HepG2 (cell line): ENCODE data around the gene ZNF30. TPM values are rescaled to one million over a fixed set of nuclear protein-coding genes. Genes with fewer than 3 reads are reported as not detected.

Experiments
- ATAC-seq: fragments of 200-7000 bp; cut with Tn5 transposase; 3 replicates; pipeline ENCODE4 v1.9.1; 2020; ENCODE audit warnings: mild to moderate bottlenecking, moderate library complexity
- BruUV-seq: library from RNA; stranded (reverse); fragments of 400-500 nt; replicated peaks from 2 replicates; lab custom pipeline; 2021; lab: Mats Ljungman, UMichigan
- CTCF ChIA-PET: fragments of 300-600 bp; formaldehyde crosslinking; extraction: SDS; loops from one replicate; lab custom pipeline; 2021; ENCODE audit warnings: low total read pairs, inconsistent platforms, low intra/inter-chr PET ratio; lab: Yijun Ruan, JAX
- POLR2A ChIA-PET: fragments of 350-600 bp; sonication (Branson Sonifier 250); formaldehyde crosslinking; loops from one replicate; lab custom pipeline; 2020; ENCODE audit warnings: antibody characterized with exemption, inconsistent platforms; lab: Yijun Ruan, JAX
- DNase-seq: peaks from one replicate; pipeline ENCODE4 v3.0.0-alpha.2; 2015; ENCODE audit warnings: low spot score
- FAIRE-seq: peaks from 3 replicates; lab custom pipeline; 2011; peaks lifted over from hg19 to GRCh38; lab: Jason Lieb, UNC
- H2AFZ ChIP-seq: one replicate; pipeline ENCODE4 v1.6.1; 2011; ENCODE audit warnings: low read length, inconsistent platforms
- H3K27ac ChIP-seq: fragments of 300-600 bp; 3 replicates; pipeline ENCODE4 v1.8.0; 2011; ENCODE audit warnings: mixed run types, mild to moderate bottlenecking, mixed read lengths, low read length, inconsistent platforms; ENCODE audit not compliant: insufficient read depth; ENCODE audit errors: extremely low read length
- H3K27me3 ChIP-seq, 2 experiments: fragments of 200-600 bp in 1 of 2; 2 replicates in 1 of 2; 3 replicates in 1 of 2; pipeline versions ENCODE4 v1.6.0 to v1.8.0; 2011; ENCODE audit warnings: low read length in 2 of 2, mild to moderate bottlenecking in 2 of 2, moderate library complexity in 2 of 2, inconsistent platforms in 1 of 2; ENCODE audit not compliant: insufficient read depth in 2 of 2, control insufficient read depth in 1 of 2
- H3K36me3 ChIP-seq, 2 experiments: fragments of 200-600 bp in 1 of 2; replicated peaks in 1 of 2; 2 replicates in 1 of 2; 3 replicates in 1 of 2; pipeline versions ENCODE4 v1.5.1 to v1.8.0; 2011; ENCODE audit warnings: low read length in 2 of 2, inconsistent platforms in 1 of 2; ENCODE audit not compliant: insufficient read depth in 2 of 2, control insufficient read depth in 1 of 2
- H3K4me1 ChIP-seq: 2 replicates; pipeline ENCODE4 v1.5.1; 2012; ENCODE audit warnings: low read length, inconsistent platforms; ENCODE audit not compliant: insufficient read depth
- H3K4me2 ChIP-seq: 2 replicates; pipeline ENCODE4 v1.6.0; 2011; ENCODE audit warnings: low read depth, low read length, inconsistent platforms
- H3K4me3 ChIP-seq, 3 experiments: fragments of 200-600 bp in 1 of 3; sonication (generic), shearing (Covaris generic) in 1 of 3; replicated peaks in 1 of 3; 2 replicates each; pipeline ENCODE4 v1.5.1; 2011 to 2016; ENCODE audit warnings: low read length in 3 of 3, inconsistent platforms in 2 of 3, low read depth in 2 of 3, mild to moderate bottlenecking in 2 of 3, control low read depth in 1 of 3, mixed read lengths in 1 of 3; ENCODE audit not compliant: insufficient read depth in 1 of 3
- H3K79me2 ChIP-seq: one replicate; pipeline ENCODE4 v1.6.1; 2011; ENCODE audit warnings: low read length, inconsistent platforms; ENCODE audit not compliant: insufficient read depth
- H3K9ac ChIP-seq: 2 replicates; pipeline ENCODE4 v1.6.0; 2011; ENCODE audit warnings: mild to moderate bottlenecking, low read depth, low read length, inconsistent platforms; ENCODE audit not compliant: insufficient read depth
- H3K9me3 ChIP-seq: 2 replicates; pipeline ENCODE4 v1.5.1; 2012; ENCODE audit warnings: mild to moderate bottlenecking, low read length
- H4K20me1 ChIP-seq: 2 replicates; pipeline ENCODE4 v1.6.0; 2011; ENCODE audit warnings: inconsistent platforms, mild to moderate bottlenecking, low read length, moderate library complexity; ENCODE audit not compliant: insufficient read depth
- MAFK ChIP-seq, 2 experiments: IDR thresholded peaks in 1 of 2; conservative IDR thresholded peaks in 1 of 2; 2 replicates each; pipeline ENCODE4 v1.6.1; 2011; ENCODE audit warnings: improper control_type of control experiment in 2 of 2, low read length in 2 of 2
- MIER3 ChIP-seq: IDR thresholded peaks from 2 replicates; pipeline ENCODE4 v1.6.1; 2016; ENCODE audit warnings: missing compliant biosample characterization, borderline replicate concordance
- NFE2L2 ChIP-seq: fragments of 150-350 bp; IDR thresholded peaks from 2 replicates; pipeline ENCODE4 v1.6.1; 2014; ENCODE audit warnings: low read length
- ZFP36 ChIP-seq: fragments of 150-350 bp; IDR thresholded peaks from 2 replicates; pipeline ENCODE4 v1.6.1; 2018; ENCODE audit warnings: borderline replicate concordance, low read length, low read depth; ENCODE audit not compliant: partially characterized antibody
- WGBS: methylation state at CpG from one replicate; pipeline ENCODE4 v1.1.6; 2017; ENCODE audit warnings: low lambda C conversion rate; 5-methylcytosine and 5-hydroxymethylcytosine counted together
- in situ Hi-C: cut with HindIII; loops from 2 replicates; pipeline ENCODE4 v1.10.0; 2017; ENCODE audit warnings: low pct_unique_long_range_greater_than_20kb; ENCODE audit not compliant: extremely low pct_ligation_motif_present
- intact Hi-C: fragments of 100-400 bp; cut with micrococcal nuclease; formaldehyde crosslinking; loops from one replicate; pipeline ENCODE4 v1.10.0; 2022; ENCODE audit not compliant: unreplicated experiment
- polyA plus RNA-seq, 8 experiments: library from polyadenylated mRNA; depleted of rRNA in 3 of 8; stranded (reverse) in 7 of 8; unstranded in 1 of 8; fragments of >200 nt; fragmentation: Illumina TruSeq in 4 of 8; extraction: Trizol in 4 of 8; gene quantifications; 2 replicates each; pipeline versions ENCODE4 v1.2.1 to v1.2.3, GENCODE V29; 2011 to 2016; ENCODE audit warnings: low read depth in 4 of 8, missing spikeins in 1 of 8, mixed read lengths in 1 of 8; ENCODE audit not compliant: insufficient read depth in 1 of 8
- total RNA-seq, 5 experiments: library from RNA; depleted of rRNA; stranded (reverse); fragments of >200 nt; fragmentation: Illumina TruSeq; extraction: Trizol; gene quantifications; 2 replicates each; pipeline ENCODE4 v1.2.3, GENCODE V29; 2016; ENCODE audit warnings: low read depth in 1 of 5
- TF ChIP-seq, protein P1 (sequence below): IDR thresholded peaks from 2 replicates; pipeline ENCODE4 v1.6.1; 2018; ENCODE audit warnings: missing genetic modification reagents, mild to moderate bottlenecking, missing compliant biosample characterization
- TF ChIP-seq, protein P2 (sequence below): sonication (generic); formaldehyde crosslinking; IDR thresholded peaks from 2 replicates; pipeline ENCODE4 v1.4.0; 2020; ENCODE audit warnings: missing genetic modification reagents, borderline replicate concordance

Gene ZNF30
- total and polyA plus RNA-seq, 2 of the 13 experiments (the other 11 are each of a cell fraction or from before 2014, with no cell fraction given), result 2.3 to 4.4 TPM

DNA sequence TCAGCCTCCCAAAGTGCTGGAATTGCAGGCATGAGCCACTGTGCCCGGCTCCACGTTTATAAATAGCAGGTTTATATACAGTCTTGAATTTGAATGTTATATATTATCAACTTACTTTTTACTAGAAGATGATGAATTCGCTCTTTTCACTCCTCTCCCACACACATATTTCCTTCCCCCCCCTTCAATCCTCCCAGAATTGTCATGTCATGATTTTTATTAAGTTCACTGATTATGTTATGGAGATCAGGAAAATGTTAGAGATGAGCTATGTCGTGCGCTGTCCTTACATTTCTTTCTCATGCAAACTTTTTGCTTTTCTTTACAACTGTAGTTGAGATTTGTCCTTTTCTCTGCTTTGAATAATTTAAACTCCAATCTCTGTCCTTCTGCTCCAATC is 55.6 kb downstream of the ZNF30 start:
- TF ChIP-seq ZFP36, result no peak
- peak; percentile 12; the same call in 1 of the 2 replicates for TF ChIP-seq NFE2L2
- TF ChIP-seq, protein P1, sequence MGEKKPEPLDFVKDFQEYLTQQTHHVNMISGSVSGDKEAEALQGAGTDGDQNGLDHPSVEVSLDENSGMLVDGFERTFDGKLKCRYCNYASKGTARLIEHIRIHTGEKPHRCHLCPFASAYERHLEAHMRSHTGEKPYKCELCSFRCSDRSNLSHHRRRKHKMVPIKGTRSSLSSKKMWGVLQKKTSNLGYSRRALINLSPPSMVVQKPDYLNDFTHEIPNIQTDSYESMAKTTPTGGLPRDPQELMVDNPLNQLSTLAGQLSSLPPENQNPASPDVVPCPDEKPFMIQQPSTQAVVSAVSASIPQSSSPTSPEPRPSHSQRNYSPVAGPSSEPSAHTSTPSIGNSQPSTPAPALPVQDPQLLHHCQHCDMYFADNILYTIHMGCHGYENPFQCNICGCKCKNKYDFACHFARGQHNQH (CRISPR knock-in tag), result no peak
- no peak for TF ChIP-seq MIER3 (CRISPR knock-in tag)
- peak in 1 of 2 experiments; percentile 18; a peak in 1 of 4 replicates for TF ChIP-seq MAFK (conservative IDR thresholded peaks at IDR 0.05 in 1 of 2, IDR thresholded peaks at IDR 0.05 in 1 of 2; ENCODE audit: low read length in 2 of 2)
- TF ChIP-seq, protein P2, sequence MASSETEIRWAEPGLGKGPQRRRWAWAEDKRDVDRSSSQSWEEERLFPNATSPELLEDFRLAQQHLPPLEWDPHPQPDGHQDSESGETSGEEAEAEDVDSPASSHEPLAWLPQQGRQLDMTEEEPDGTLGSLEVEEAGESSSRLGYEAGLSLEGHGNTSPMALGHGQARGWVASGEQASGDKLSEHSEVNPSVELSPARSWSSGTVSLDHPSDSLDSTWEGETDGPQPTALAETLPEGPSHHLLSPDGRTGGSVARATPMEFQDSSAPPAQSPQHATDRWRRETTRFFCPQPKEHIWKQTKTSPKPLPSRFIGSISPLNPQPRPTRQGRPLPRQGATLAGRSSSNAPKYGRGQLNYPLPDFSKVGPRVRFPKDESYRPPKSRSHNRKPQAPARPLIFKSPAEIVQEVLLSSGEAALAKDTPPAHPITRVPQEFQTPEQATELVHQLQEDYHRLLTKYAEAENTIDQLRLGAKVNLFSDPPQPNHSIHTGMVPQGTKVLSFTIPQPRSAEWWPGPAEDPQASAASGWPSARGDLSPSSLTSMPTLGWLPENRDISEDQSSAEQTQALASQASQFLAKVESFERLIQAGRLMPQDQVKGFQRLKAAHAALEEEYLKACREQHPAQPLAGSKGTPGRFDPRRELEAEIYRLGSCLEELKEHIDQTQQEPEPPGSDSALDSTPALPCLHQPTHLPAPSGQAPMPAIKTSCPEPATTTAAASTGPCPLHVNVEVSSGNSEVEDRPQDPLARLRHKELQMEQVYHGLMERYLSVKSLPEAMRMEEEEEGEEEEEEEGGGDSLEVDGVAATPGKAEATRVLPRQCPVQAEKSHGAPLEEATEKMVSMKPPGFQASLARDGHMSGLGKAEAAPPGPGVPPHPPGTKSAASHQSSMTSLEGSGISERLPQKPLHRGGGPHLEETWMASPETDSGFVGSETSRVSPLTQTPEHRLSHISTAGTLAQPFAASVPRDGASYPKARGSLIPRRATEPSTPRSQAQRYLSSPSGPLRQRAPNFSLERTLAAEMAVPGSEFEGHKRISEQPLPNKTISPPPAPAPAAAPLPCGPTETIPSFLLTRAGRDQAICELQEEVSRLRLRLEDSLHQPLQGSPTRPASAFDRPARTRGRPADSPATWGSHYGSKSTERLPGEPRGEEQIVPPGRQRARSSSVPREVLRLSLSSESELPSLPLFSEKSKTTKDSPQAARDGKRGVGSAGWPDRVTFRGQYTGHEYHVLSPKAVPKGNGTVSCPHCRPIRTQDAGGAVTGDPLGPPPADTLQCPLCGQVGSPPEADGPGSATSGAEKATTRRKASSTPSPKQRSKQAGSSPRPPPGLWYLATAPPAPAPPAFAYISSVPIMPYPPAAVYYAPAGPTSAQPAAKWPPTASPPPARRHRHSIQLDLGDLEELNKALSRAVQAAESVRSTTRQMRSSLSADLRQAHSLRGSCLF (CRISPR knock-in tag), result no peak
- TF ChIP-seq, all 625 proteins: peak for 2
- POLR2A ChIA-PET, result no interaction called here
- Histone ChIP-seq H4K20me1 (no peaks in the 10 kb centered on the region), H2AFZ (no peak overlapping the region), H3K4me1 (peaks cover 29% of the 10 kb centered on the region), H3K79me2 (no peaks in the 10 kb centered on the region), H3K9me3 (peaks cover 2% of the 10 kb centered on the region), H3K9ac (no peak overlapping the region), H3K27me3 (peaks cover 0 to 3% of the 10 kb centered on the region in 2 experiments; a peak in 2 of 5 replicates), H3K27ac (no peak overlapping the region), H3K36me3 (no peaks in the 10 kb centered on the region), H3K4me3 (no peak overlapping the region), H3K4me2 (no peak overlapping the region)
- CTCF ChIA-PET, result no interaction called here
- DNase-seq (no peak), FAIRE-seq (no peak), ATAC-seq (no peak)
- 63% methylated on average over 5 of the region's 5 CpGs for WGBS
- no TSS peak for BruUV-seq
- intact Hi-C loops, result no loop called here
- in situ Hi-C loops, result no loop called here
